WERI-Rb-1 (cell line): ENCODE results near the gene SEMA3C.

Experiments
- DNase-seq: peaks from one replicate; pipeline ENCODE4 v3.0.0-alpha.2; 2020
- H3K27ac ChIP-seq: fragments of 250-450 bp; sonication (Bioruptor Pico); 2 replicates; pipeline ENCODE4 v1.5.1; 2020; ENCODE audit warnings: mild to moderate bottlenecking, moderate library complexity
- H3K27me3 ChIP-seq: fragments of 250-450 bp; sonication (Bioruptor Pico); 2 replicates; pipeline ENCODE4 v1.5.1; 2021; ENCODE audit warnings: mild to moderate bottlenecking, low read depth, moderate library complexity; ENCODE audit not compliant: insufficient read depth, severe bottlenecking
- H3K36me3 ChIP-seq: fragments of 250-450 bp; sonication (Bioruptor Pico); 2 replicates; pipeline ENCODE4 v1.5.1; 2020; ENCODE audit warnings: mild to moderate bottlenecking, moderate library complexity
- H3K4me3 ChIP-seq: 2 replicates; pipeline ENCODE4 v1.5.1; 2011; ENCODE audit warnings: low read depth, mild to moderate bottlenecking, control low read depth, low read length
- H3K9me3 ChIP-seq: fragments of 250-450 bp; sonication (Bioruptor Pico); 2 replicates; pipeline ENCODE4 v1.5.1; 2021; ENCODE audit warnings: mild to moderate bottlenecking, moderate library complexity; ENCODE audit not compliant: severe bottlenecking
- TF ChIP-seq, protein P1 (sequence below): IDR thresholded peaks from 2 replicates; pipeline ENCODE4 v1.5.1; 2011; ENCODE audit warnings: low read depth, mild to moderate bottlenecking, control low read depth, inconsistent platforms, low read length

Gene SEMA3C

DNA sequence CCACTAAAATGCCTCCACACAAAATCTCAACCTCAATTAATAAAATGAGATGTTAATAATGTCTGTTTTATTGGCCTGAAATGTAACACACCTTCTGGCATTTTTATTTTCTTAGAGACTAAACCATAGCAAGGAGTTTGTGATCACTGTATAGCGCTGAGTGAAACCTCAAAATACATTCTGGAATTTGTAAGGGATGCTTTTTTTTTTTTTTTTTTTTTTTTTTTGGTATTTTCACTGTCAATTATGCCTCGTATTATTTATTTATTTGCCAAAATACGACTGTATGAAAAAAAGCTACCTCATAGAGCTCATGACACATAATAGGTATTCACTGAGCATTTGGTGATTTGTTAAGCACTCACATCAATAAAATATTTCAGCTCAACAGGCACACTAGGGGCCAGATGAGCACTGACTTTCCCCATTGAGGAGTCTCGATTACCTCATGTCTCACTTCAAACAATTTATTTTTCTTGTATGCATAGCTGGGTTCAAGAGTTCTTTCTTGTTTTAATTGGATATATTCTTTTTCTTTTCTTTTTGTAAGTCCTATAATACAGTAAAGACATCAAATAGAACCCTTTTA lies 36.5 kb downstream of the SEMA3C start:
- no peak overlapping the region for H3K4me3 ChIP-seq
- H3K27me3 ChIP-seq = no peaks in the 10 kb centered on the region
- no peaks in the 10 kb centered on the region for H3K36me3 ChIP-seq
- TF ChIP-seq, protein P1, sequence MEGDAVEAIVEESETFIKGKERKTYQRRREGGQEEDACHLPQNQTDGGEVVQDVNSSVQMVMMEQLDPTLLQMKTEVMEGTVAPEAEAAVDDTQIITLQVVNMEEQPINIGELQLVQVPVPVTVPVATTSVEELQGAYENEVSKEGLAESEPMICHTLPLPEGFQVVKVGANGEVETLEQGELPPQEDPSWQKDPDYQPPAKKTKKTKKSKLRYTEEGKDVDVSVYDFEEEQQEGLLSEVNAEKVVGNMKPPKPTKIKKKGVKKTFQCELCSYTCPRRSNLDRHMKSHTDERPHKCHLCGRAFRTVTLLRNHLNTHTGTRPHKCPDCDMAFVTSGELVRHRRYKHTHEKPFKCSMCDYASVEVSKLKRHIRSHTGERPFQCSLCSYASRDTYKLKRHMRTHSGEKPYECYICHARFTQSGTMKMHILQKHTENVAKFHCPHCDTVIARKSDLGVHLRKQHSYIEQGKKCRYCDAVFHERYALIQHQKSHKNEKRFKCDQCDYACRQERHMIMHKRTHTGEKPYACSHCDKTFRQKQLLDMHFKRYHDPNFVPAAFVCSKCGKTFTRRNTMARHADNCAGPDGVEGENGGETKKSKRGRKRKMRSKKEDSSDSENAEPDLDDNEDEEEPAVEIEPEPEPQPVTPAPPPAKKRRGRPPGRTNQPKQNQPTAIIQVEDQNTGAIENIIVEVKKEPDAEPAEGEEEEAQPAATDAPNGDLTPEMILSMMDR = no peak
- no peaks in the 10 kb centered on the region for H3K9me3 ChIP-seq
- H3K27ac ChIP-seq = no peak overlapping the region
- DNase-seq = no peak

GRCh38 chr7:80881351-80881900 lies 37.4 kb downstream of the SEMA3C start:
- no peak for DNase-seq
- no peak overlapping the region for H3K27ac ChIP-seq
- no peaks in the 10 kb centered on the region for H3K36me3 ChIP-seq
- H3K27me3 ChIP-seq = no peaks in the 10 kb centered on the region
- no peak overlapping the region for H3K4me3 ChIP-seq
- H3K9me3 ChIP-seq = no peaks in the 10 kb centered on the region
- TF ChIP-seq, protein P1 = no peak

- Histone ChIP-seq H3K4me3 (no peak overlapping the region), H3K27me3 (no peaks in the 10 kb centered on the region), H3K9me3 (no peaks in the 10 kb centered on the region), H3K27ac (no peak overlapping the region), H3K36me3 (no peaks in the 10 kb centered on the region)
- TF ChIP-seq, protein P1 = no peak
- no peak for DNase-seq
Measured at GRCh38 chr7:80879849-80880248, 39.0 kb downstream of the SEMA3C start.

GRCh38 chr7:80876894-80877414 lies 41.9 kb downstream of the SEMA3C start:
- TF ChIP-seq, protein P1 = 0 out of 2 replicates have a peak, but pooled peaks have one; percentile 2
- H3K27ac ChIP-seq = peak overlapping the region; percentile 13
- H3K4me3 ChIP-seq = no peak overlapping the region
- no peaks in the 10 kb centered on the region for H3K27me3 ChIP-seq
- peak; percentile 80 for DNase-seq
- no peaks in the 10 kb centered on the region for H3K9me3 ChIP-seq
- H3K36me3 ChIP-seq = no peaks in the 10 kb centered on the region

DNA sequence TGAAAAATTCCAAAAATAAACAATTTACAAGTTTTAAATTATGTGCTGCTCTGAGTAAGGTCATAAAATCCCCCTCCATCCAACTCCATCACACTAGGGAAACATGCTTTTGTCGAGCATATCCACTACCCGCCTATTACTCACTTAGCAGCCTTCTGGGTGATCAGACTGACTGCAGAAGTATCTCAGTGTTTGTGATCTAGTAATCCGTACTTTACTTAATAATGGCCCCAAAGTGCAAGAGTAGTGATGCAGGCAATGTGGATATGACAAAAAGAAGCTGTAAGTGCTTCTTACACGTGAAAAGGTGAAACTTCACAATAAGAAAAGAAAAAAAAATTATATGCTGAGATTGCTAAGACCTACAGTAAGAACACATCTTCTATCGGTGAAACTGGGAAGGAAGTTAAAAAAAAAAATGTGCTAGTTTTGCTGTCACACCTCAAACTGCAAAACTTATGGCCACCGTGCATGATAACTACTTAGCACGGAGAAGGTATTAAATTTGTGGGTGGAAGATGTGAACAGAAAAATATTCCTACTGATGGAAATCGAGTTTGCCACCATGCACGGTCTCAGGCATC lies 43.2 kb downstream of the SEMA3C start:
- Histone ChIP-seq H3K27ac (no peak overlapping the region; the same call in 1 of the 2 replicates), H3K27me3 (no peaks in the 10 kb centered on the region), H3K36me3 (no peaks in the 10 kb centered on the region), H3K9me3 (no peaks in the 10 kb centered on the region), H3K4me3 (no peak overlapping the region)
- no peak for DNase-seq
- TF ChIP-seq, protein P1 = no peak
